ENCODE data around the gene PPIA. TPM values are rescaled to one million over a fixed set of nuclear protein-coding genes. Genes with fewer than 3 reads are reported as not detected.
"Not testable (repeated sequence)": the region's sequence is repeated elsewhere in the genome, so short reads cannot be mapped to it uniquely, and the experiment has no call there.

The PPIA gene
- total RNA-seq, 3 donors from 2014 or later = 1,127 to 1,313 (median 1,259) TPM

DNA sequence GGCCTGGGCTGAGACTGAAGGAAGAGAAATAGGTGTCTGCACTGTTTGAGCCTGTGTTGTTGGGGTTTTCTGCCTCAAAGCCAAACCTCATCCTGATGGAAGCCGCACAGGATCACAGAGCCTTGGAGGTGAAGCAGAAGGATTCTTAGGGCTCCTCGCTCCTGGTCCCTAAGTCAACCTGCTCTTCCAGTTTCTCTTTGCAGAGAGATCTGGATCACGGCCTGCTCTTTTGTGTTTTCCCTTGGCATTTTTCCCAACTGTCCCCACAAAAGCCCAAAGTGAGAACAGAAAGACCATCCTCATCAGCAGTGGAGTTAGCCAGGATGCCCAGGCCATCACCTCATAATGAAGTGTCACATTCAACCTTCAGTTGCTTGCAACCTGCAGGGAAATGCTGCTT, 20.3 kb upstream of the PPIA start:
- Histone ChIP-seq H3K27ac (no peak overlapping the region), H3K36me3 (no peaks in the 10 kb centered on the region), H3K4me1 (no peaks in the 10 kb centered on the region), H3K27me3 (no peaks in the 10 kb centered on the region), H3K4me3 (no peak overlapping the region), H3K9me3 (no peaks in the 10 kb centered on the region)
- TF ChIP-seq POLR2AphosphoS5 (IDR thresholded peaks at IDR 0.05) = no peak
- TF ChIP-seq, protein P1, sequence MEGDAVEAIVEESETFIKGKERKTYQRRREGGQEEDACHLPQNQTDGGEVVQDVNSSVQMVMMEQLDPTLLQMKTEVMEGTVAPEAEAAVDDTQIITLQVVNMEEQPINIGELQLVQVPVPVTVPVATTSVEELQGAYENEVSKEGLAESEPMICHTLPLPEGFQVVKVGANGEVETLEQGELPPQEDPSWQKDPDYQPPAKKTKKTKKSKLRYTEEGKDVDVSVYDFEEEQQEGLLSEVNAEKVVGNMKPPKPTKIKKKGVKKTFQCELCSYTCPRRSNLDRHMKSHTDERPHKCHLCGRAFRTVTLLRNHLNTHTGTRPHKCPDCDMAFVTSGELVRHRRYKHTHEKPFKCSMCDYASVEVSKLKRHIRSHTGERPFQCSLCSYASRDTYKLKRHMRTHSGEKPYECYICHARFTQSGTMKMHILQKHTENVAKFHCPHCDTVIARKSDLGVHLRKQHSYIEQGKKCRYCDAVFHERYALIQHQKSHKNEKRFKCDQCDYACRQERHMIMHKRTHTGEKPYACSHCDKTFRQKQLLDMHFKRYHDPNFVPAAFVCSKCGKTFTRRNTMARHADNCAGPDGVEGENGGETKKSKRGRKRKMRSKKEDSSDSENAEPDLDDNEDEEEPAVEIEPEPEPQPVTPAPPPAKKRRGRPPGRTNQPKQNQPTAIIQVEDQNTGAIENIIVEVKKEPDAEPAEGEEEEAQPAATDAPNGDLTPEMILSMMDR (IDR thresholded peaks at IDR 0.05) = no peak
- no peak for TF ChIP-seq POLR2A (IDR thresholded peaks at IDR 0.05)
- DNase-seq (ENCODE audit: low spot score in 2 of 2) = no peak
- intact Hi-C loops (cut with DNase I; ENCODE audit: low total_unique reads) = no loop called here

DNA sequence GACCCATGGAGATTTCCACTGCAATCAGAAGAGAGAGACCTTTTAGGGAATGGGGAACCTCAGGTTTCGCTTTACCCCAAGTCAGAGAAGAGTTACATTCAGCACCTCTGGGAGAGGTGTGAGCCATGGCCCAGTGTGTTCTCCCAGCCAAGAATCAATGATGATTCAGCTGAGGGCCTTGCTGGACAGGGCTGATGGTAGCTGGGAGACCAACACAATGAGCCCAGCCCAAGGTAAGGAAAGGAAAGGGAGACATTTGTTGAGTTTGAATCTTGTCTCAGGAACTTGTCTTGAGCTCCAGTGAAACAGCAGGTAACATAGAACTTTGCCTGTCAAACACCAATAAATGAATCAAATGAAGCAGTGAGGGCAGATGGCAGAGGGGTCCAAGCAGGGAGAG, 14.0 kb upstream of the PPIA start:
- intact Hi-C loops (cut with DNase I; ENCODE audit: low total_unique reads) = no loop called here
- TF ChIP-seq, protein P1 (IDR thresholded peaks at IDR 0.05) = no peak
- TF ChIP-seq POLR2A (IDR thresholded peaks at IDR 0.05) = no peak
- no peaks in the 10 kb centered on the region for H3K36me3 ChIP-seq
- no peak overlapping the region for H3K4me3 ChIP-seq
- no peaks in the 10 kb centered on the region for H3K27me3 ChIP-seq
- no peaks in the 10 kb centered on the region for H3K4me1 ChIP-seq
- DNase-seq (ENCODE audit: low spot score in 2 of 2) = no peak
- H3K9me3 ChIP-seq = peaks cover 3 to 4% of the 10 kb centered on the region in 2 donors
- H3K27ac ChIP-seq = no peak overlapping the region

DNA sequence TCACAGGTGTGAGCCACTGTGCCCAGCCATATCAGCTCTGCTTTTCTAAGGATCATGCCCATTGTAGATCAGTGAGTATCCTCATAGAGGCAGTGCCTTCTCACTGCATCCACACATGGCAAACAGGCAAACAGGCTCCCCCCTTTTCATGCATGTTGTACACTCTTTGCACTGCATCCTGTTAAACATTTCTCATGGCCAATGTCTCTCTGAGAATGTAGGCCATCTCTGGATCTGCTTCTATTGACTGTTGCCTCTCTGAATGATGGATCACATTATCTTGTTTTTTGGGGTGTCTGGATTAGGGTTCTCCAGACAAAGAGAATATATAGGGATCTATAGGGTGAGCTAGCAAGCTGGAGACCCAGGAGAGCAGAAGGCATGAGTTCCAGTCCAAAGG, 13.1 kb upstream of the PPIA start:
- TF ChIP-seq, protein P1 (IDR thresholded peaks at IDR 0.05) = no peak
- intact Hi-C loops (cut with DNase I; ENCODE audit: low total_unique reads) = no loop called here
- Histone ChIP-seq H3K4me1 (no peaks in the 10 kb centered on the region), H3K27ac (no peak overlapping the region), H3K9me3 (peaks cover 3 to 4% of the 10 kb centered on the region in 2 donors), H3K36me3 (no peaks in the 10 kb centered on the region), H3K27me3 (no peaks in the 10 kb centered on the region), H3K4me3 (no peak overlapping the region)
- no peak for DNase-seq (ENCODE audit: low spot score in 2 of 2)

DNA sequence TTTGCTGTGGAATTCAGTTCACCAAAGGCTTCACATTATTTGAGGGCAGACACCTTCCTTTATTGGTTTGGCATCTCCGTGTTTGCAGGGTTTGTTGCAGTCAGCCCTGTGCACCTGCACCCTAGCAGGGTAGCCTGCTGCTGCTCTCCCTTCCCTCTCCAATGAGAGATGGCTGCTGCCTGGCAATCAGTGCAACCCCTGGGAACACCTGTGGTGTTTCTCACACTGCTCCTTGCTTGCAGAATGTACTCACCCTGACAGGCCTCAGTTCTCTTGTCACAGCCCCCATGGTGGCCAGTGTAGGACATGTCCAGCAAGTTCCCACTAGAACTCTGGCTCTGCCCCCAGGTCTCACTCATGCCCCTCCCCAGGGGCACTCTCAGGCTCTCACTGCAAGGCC, 12.1 kb upstream of the PPIA start:
- Histone ChIP-seq H3K4me3 (no peak overlapping the region), H3K27ac (no peak overlapping the region), H3K36me3 (no peaks in the 10 kb centered on the region), H3K4me1 (no peaks in the 10 kb centered on the region), H3K27me3 (no peaks in the 10 kb centered on the region), H3K9me3 (peaks cover 3 to 4% of the 10 kb centered on the region in 2 donors)
- intact Hi-C loops (cut with DNase I; ENCODE audit: low total_unique reads) = no loop called here
- no peak for TF ChIP-seq POLR2A (IDR thresholded peaks at IDR 0.05)
- DNase-seq (ENCODE audit: low spot score in 2 of 2) = no peak

DNA sequence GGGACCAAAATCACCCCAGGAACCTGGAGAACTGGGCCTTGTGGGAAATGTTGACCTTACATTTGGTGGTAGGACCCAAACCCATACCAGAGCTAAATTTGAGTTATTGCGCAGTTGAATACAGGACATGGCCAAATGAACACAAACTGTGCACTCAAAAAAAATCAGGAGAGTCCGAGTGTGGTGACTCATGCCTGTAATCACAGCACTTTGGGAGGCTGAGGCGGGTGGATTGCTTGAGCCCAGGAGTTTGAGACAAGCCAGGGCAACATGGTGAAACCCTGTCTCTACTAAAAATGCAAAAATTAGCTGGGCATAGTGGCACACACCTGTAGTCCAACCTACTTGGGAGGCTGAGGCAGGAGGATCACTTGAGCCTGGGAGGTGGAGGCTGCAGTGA, 11.3 kb upstream of the PPIA start:
- intact Hi-C loops (cut with DNase I; ENCODE audit: low total_unique reads); H3K27ac ChIP-seq; H3K36me3 ChIP-seq; DNase-seq (ENCODE audit: low spot score in 2 of 2); H3K27me3 ChIP-seq; H3K9me3 ChIP-seq; H3K4me3 ChIP-seq; H3K4me1 ChIP-seq: not testable (repeated sequence)

DNA sequence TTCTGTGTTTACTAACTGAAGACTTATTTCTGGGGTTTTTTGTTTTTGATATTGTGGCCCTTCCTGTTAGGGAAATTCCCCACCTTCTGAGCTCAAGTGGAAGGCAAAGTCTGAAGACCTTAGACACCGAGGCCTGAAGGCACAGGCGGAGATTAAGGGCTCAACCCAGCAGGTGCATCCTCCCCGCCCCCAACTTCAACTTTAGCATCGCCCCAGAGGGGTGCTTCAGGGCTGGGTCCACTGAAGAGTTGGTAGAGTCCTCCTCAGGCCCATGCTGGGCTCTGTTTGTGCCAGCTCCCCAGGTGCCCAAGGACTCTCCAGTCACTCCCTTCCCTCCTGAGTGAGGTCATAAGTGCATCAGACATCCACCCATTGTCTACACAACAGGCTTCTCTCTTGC, 9.4 kb upstream of the PPIA start:
- Histone ChIP-seq H3K36me3 (no peaks in the 10 kb centered on the region), H3K9me3 (peaks cover 3 to 4% of the 10 kb centered on the region in 2 donors), H3K27me3 (no peaks in the 10 kb centered on the region), H3K27ac (no peak overlapping the region), H3K4me1 (no peaks in the 10 kb centered on the region), H3K4me3 (no peak overlapping the region)
- no peak for DNase-seq (ENCODE audit: low spot score in 2 of 2)
- TF ChIP-seq POLR2AphosphoS5 (IDR thresholded peaks at IDR 0.05) = no peak
- TF ChIP-seq POLR2A (IDR thresholded peaks at IDR 0.05) = no peak
- TF ChIP-seq, protein P1 (IDR thresholded peaks at IDR 0.05) = no peak
- intact Hi-C loops (cut with DNase I; ENCODE audit: low total_unique reads) = loop anchor here (1.0 kb wide), 1 partner anchor 29 kb away; no protein-coding TSS in a partner anchor

Data from breast epithelium (tissue), 4 donors.